ENCODE measurements around the gene FAM3A.

Gene FAM3A

DNA sequence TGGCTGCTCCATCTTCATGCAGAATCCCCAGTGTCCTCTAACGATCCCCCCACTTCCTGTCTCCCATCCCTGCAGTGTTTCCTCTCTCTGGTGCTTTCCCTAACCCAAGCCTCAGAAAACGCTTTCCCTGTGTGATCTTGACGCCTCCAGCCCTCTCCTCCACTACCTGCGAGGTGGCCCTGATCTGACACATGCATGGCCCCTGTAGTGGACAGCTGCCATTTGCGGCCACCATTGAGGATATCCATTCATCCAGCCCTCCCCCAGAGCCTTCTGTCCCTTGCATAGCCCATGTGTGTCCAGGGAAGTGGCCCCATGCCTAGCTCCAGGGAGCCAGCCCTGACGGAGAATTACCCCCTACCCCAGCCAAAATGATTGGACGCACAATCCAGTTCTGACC is 32.7 kb downstream of the FAM3A start:
- in situ Hi-C loops (cut with MboI; ENCODE audit: low sequenced_read_pairs): no loop called here

DNA sequence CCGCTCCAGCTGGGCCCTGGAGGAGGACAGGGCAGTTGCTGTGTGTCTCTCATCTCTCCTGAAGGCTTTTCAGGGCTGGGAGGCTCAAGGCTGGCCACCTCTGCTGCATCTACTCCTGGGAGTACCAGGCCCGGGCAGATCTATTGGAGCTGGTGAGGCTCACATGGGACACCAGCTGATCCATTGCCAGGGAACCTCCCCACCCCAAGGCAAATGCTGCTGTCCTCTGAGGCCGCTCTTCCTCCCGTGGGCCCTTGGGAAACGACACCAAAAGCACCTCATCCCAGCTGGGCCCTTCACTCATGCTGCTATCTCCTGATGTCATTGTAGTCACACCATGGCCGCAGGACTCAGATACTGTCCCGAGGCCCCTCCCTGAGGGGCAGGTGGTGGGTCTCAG is 33.2 kb downstream of the FAM3A start:
- in situ Hi-C loops (cut with MboI; ENCODE audit: low sequenced_read_pairs): no loop called here

DNA sequence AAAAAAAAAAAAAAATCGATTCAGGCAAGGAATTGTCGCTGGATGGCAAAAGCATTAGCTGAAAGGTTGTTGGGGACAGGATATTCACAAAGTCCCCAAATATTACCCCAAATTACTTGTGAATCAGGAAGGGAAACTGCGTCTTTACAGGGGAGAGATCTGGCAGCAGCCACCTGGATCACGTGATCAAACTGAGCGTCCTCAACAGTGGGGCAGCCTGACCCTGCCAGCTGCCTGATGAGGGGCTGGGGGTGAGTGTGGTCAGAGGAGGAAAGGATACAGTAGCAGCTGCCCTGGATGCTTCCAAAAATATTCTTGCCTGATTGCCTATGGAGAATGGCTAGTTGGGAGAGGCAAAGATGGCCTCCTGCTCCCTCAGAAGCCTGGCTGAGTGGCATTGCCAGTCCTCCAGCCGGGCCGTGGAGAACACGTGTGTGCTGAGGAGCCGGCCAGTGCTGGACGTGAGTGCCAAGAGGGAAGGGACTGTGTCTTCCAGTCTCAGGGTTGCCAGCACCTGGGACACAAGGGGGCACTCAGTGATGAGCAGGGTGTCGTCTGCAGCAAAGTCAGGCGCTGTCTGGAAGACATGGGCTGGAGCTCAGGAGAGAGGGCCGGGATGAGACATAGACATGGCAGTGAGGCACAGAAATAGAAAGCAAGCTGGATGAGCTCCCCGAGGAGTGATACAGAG is 34.0 kb downstream of the FAM3A start:
- in situ Hi-C loops (cut with MboI; ENCODE audit: low sequenced_read_pairs): no loop called here

DNA sequence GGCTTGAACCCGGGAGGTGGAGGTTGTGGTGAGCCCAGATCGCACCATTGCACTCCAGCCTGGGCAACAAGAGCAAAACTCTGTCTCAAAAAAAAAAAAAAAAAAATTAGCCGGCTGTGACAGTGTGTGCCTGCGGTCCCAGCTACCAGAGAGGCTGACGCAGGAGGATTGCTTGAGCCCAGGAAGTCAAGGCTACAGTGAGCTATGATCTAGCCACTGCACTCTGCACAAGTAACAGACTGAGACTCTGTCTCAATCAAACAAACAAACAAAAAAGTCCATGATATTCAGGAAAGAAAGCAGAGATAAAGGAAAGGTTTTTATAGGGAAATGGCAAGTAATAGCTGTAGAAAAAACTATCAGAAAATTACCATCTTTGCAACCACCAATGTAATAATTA is 34.8 kb downstream of the FAM3A start:
- in situ Hi-C loops (cut with MboI; ENCODE audit: low sequenced_read_pairs): no loop called here

DNA sequence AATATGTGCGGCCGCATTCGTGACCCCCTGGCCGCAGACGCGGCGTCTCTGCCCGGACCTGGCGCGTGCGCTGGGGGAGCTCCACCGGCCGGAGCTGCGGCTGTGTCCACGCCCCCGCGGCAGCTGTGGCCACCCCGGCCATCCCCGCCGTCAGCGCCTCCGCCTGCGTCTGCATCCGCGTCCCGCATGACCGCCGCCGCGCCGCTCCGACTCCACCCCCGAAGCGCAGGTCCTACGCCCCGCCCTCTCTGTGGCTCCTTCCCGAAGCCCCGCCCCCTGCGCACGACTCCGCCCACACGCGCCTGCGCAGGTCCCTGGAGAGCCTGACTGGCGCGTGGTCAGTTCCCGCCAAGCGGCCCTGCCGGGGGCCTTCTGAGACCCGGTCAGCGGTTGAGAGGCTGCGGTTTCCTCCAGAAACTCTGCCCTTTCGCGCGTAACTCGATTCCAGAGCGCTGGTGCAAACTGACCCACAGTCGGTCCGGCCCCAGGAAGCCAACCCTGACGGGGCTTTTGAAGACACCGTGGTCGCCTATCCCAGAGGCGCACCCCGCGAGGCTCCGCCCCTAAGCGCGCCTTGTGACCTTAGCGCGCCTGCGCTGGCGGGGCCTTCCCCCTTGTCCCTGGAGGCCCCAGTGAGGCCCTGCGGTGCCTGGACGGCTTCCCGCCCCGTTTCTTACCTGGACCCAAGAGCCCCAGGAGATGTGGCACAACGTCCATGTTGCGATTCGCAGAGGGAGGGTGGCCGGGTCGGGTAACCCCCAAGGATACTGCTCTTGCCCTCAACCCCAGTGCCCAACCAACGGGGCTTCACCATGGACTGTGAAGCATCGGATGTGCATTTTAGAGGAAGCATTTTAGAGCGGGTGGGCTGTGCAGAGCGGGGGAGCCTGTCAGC is 37.1 kb downstream of the FAM3A start, which contains the start of gene LAGE3:
Gene LAGE3 (minus strand): TSS at position 554 of the 895 bp plus-strand sequence. CDS start 366 bp downstream, at position 188.
- in situ Hi-C loops (cut with MboI; ENCODE audit: low sequenced_read_pairs): no loop called here

DNA sequence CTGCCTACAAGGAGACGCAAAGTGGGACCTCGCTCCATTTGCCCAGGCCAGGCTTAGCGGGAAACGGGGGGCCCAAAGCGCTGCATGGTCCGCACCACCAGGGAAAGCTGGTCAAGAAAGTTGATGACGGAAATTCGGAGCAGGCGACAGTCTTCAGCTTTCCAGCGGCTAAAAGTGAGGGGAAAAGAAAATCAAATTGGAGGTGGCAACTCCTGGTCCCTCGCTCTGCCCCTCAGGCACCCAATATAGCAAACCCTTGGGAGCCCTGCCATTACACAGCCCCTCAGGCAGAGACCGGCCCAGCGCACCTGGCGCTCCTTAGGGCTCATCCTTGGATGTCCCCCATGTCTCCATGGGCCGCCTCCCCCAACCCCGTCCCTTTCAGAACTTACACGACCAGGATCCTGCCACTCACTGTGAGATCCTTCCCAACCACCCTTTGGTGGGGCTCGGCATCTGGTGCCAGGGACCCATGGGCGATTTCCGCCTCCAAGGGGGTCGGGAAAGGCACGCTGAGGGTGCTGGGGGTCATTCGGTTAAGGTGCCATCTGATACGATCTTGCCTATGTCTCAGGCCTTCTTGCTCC is 38.0 kb downstream of the FAM3A start:
- in situ Hi-C loops (cut with MboI; ENCODE audit: low sequenced_read_pairs): no loop called here

DNA sequence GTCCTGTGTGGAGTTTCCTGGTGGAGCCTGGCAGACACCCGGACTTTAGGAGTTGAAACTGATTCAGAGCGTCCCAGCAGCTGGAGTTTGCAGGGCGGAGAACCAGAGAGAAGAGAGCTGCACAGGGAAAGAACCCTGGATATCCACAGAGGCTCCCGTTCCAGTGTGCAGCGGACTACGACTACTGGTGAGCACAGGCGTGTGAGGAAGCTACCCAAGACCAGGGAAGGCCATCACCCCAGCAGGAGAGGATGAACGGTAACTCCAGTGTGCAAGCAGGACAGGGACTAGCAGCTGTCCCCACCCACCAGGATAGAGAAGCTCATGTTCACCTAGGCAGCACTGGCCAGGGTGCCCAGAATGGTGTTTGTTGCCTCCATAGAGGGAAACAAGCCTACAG is 39.2 kb downstream of the FAM3A start:
- in situ Hi-C loops (cut with MboI; ENCODE audit: low sequenced_read_pairs): no loop called here

DNA sequence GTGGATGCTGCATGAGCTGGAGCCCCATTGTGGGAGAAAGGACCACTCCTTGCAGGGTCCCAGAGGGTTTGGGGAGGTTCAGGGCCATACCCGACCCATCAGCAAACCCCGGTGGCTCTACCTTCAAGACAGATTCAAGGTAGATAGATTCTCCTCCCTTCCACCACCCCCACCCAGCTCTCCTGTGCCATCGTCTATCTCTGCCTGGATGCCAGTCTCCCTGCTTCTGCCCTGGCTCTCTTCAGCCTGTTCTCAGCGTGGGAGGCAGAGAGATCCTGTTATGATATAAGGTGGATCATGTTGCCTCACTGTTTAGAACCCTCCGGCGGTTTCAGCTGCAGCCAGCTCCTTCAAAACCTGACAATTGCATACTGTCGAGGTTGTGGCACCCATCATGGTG is 42.3 kb downstream of the FAM3A start:
- in situ Hi-C loops (cut with MboI; ENCODE audit: low sequenced_read_pairs): no loop called here

DNA sequence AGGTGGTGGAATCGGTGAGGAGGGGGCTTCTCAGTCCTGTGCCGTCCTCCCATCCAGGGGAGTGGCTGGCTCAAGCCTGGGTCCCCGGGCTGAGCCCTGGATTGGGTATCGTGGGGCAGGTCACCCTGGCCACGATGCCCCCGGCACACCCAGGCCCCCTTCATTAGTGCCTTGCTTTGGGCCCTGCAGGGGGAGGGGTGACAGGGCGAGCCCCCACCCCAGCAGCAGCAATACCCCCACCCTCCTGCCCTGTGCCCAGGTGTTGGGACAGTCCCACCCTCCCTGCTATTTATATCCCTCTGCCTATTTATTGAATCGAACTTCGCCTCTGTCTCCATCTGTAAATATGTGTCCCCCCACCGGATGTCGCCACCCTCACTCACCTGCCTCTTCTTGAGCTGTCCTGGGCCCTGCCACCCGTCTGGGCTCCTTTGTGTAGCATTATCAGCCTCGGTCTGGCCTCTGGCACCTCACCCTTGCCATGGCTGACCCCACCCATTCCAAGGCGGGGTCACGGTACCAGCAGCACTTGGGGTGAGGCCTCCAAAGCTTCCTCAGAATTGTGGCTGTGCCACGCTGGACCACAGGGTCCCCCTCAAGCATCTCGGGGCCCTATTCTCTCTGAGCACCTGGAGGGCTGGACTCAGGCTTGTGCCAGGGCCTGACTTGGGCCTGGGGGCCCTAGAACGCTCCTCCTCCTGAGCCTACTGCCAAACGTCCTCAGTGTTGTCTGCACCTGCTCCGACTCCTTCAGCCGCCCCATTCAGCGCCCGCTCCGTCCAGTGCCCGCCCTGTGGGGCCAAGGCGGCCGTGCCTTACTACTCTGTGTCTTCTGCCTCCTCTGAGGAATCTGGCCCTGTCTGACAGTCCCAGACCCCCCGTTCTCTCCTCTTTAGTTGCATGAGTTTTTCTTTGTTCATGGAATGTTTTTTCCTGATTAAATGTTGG is 43.1 kb downstream of the FAM3A start:
- in situ Hi-C loops (cut with MboI; ENCODE audit: low sequenced_read_pairs): no loop called here

DNA sequence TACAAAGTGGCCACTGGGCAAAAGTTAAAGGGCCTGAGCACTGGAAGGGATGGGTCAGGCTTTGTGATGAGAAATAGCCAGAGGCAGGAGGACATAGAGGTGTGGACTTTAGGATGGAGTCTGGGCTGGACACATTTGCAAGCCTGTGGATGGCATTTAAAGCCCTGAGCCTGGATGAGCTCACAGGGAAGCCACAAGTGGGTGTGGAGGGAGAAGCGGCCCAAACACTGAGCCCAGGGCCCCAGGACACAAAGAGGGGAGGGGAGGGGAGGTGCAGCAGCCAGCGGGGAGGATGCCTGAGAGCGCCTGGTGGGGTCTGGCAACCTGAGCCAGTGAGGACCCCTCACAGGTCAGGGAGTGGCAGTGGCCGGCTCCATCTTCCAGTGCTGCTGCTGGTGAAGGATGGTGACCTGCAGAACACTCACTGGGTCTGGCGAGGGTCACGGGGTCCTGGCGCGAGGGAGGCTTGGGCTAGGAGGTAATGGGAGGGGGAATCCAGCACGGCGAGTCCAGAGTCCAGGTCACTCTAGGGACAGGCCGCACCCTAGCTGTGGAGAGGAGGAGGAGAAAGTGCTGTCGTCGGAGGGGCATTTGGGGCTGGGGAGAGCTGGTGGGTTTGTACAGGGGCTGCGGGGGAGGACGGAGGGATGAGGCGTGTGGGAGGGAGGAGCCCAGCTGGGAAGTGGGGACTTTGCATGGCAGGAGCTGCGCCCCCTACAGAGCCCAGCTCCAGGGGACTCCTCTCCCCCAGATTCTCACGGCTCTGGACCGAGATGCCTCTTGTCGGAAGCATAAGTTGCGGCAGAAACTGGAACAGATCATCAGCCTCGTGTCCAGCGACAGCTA is 44.0 kb downstream of the FAM3A start:
- in situ Hi-C loops (cut with MboI; ENCODE audit: low sequenced_read_pairs): no loop called here

DNA sequence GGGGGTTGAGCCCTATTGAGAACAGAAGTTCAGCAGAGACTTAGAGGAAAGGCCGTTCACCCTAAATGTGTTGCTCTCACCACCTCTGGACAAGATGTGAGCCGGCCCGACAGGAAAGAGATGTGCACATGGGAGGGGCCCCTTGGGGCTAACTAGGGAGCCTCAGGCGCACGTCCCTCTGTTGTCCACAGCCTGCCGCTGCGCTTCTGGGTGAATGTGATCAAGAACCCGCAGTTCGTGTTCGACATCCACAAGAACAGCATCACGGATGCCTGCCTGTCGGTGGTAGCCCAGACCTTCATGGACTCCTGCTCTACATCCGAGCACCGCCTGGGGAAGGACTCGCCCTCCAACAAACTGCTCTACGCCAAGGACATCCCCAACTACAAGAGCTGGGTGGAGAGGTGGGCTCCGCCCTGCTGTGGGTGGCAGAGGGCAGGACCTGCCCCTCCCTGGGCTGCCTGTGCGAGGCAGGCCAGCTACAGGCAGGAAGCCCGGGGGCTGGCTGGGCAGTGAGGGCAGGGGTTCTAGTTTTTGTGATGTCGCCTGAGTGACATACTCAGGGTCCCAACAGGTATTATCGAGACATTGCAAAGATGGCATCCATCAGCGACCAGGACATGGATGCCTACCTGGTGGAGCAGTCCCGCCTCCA is 45.0 kb downstream of the FAM3A start:
- in situ Hi-C loops (cut with MboI; ENCODE audit: low sequenced_read_pairs): no loop called here

DNA sequence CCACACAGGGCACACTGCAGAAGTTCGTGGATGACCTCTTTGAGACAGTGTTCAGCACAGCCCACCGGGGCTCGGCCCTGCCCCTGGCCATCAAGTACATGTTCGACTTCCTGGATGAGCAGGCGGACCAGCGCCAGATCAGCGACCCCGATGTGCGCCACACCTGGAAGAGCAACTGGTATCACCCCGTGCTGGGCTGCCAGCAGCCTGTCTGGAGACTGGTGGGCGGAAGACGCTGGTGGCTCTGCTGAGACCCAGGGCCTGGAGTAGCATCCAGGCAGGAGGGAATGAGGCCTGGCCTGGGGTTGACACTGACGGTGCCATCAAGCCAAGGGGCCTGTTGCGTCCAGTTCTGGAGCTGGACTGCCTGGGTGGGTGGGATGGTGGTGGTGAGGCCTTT is 45.6 kb downstream of the FAM3A start:
- in situ Hi-C loops (cut with MboI; ENCODE audit: low sequenced_read_pairs): no loop called here

DNA sequence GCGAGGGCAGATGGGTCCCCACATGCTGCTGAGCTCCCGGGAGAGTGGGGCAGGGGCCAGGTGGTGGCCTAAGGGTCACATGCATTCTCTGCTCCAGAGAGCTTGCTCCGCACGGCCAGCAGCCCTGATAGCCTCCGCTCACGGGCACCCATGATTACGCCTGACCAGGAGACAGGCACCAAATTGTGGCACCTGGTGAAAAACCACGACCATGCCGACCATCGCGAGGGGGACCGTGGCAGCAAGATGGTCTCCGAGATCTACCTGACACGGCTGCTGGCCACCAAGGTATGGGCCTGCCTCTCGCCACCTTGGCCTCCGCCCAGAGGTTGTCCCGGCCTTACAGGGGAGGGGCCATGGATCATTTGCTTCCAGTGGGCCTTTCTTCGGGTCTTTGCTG is 46.2 kb downstream of the FAM3A start:
- in situ Hi-C loops (cut with MboI; ENCODE audit: low sequenced_read_pairs): no loop called here

DNA sequence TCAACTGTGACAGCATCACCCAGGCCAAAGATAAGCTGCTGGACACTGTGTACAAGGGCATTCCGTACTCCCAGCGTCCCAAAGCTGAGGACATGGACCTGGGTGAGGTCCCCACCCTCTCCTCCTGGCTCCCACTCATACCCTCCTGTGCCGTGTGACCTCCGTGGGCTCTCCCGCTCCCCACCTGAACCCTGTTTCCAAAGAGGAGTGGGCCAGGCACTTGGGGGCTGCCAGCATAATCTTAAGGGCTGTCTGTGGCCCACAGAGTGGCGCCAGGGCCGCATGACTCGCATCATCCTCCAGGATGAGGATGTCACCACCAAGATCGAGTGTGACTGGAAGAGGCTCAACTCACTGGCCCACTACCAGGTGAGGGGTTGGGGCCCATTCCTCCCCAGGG is 46.9 kb downstream of the FAM3A start:
- in situ Hi-C loops (cut with MboI; ENCODE audit: low sequenced_read_pairs): no loop called here

DNA sequence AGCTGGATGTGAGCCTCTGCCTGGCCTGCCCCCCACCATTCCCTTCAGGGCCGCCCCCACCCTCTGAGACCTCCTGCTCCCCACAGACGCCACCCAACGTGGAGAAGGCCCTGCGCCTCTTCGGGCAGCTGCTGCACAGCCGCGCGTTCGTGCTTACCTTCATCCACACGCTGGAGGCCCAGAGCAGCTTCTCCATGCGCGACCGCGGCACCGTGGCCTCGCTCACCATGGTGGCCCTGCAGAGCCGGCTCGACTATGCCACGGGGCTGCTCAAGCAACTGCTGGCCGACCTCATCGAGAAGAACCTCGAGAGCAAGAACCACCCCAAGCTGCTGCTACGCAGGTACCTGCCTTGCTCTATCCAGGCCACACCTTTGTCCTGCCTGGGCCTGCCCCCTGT is 47.8 kb downstream of the FAM3A start:
- in situ Hi-C loops (cut with MboI; ENCODE audit: low sequenced_read_pairs): no loop called here

DNA sequence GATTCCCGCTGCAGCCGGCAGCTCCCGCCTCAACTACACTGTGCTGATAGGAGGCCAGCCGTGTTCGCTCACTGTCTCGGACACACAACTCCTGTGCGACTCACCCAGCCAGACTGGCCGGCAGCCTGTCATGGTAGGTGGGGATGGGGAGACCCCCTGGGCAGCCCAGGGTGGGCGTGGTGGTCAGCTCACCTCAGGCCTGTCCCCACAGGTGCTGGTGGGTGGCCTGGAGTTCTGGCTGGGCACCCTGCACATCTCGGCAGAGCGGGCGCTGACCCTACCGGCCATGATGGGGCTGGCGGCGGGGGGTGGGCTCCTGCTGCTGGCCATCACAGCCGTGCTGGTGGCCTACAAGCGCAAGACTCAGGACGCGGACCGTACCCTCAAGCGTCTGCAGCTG is 48.5 kb downstream of the FAM3A start:
- in situ Hi-C loops (cut with MboI; ENCODE audit: low sequenced_read_pairs): no loop called here

DNA sequence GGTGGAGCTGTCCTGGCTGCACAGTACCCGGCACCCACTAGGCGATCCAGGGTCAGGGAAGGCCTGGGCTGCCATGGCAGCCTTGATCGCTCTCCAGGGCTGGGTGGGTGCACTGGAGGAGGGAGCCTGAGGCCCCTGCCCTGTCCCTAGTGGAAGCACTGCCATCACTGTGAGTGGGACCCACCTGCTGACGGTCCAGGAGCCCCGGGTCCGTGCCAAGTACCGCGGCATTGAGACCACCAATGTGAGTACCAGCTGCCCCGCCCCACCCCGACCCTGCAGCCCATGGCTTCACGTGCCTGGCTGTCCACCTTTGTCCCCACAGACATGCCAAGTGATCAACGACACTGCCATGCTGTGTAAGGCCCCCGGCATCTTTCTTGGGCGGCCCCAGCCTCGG is 49.1 kb downstream of the FAM3A start:
- in situ Hi-C loops (cut with MboI; ENCODE audit: low sequenced_read_pairs): no loop called here

DNA sequence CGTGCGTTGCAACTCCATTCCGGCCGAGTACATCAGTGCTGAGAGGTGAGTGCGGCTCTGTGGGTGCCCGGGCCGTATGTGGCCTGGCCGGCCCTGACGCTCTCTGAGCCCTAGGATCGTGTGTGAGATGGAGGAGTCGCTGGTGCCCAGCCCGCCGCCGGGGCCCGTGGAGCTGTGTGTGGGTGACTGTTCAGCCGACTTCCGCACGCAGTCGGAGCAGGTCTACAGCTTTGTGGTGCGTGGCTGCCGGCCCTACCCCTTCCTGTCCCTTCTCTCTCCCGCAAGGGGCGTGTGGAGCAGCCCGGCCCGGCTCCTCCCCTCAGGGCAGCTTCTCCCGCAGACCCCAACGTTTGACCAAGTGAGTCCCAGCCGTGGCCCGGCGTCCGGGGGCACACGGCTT is 50.0 kb downstream of the FAM3A start:
- in situ Hi-C loops (cut with MboI; ENCODE audit: low sequenced_read_pairs): no loop called here

DNA sequence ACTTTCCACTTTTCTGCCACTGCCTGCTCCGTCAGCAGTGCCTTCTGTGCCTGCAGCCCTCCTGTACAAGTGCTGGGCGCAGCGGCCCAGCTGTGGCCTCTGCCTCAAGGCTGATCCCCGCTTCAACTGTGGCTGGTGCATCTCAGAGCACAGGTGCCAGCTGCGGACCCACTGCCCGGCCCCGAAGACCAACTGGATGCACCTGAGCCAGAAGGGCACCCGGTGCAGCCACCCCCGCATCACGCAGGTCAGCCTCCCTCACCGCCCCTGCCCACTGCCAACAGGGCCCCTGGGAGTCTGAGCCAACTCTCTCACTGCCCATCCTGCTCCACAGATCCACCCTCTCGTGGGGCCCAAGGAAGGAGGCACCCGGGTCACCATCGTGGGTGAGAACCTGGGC is 50.4 kb downstream of the FAM3A start:
- in situ Hi-C loops (cut with MboI; ENCODE audit: low sequenced_read_pairs): no loop called here
